GM18498 (cell line): ENCODE results near the gene PCGF3.
"Not testable (repeated sequence)": the region's sequence is repeated elsewhere in the genome, so short reads cannot be mapped to it uniquely, and the experiment has no call there.

Experiments
- ATAC-seq: cut with Tn5 transposase; IDR thresholded peaks from one replicate; pipeline ENCODE4 v1.9.1; 2021; ENCODE audit warnings: mild to moderate bottlenecking, moderate library complexity; ENCODE audit not compliant: unreplicated experiment

The PCGF3 gene

DNA sequence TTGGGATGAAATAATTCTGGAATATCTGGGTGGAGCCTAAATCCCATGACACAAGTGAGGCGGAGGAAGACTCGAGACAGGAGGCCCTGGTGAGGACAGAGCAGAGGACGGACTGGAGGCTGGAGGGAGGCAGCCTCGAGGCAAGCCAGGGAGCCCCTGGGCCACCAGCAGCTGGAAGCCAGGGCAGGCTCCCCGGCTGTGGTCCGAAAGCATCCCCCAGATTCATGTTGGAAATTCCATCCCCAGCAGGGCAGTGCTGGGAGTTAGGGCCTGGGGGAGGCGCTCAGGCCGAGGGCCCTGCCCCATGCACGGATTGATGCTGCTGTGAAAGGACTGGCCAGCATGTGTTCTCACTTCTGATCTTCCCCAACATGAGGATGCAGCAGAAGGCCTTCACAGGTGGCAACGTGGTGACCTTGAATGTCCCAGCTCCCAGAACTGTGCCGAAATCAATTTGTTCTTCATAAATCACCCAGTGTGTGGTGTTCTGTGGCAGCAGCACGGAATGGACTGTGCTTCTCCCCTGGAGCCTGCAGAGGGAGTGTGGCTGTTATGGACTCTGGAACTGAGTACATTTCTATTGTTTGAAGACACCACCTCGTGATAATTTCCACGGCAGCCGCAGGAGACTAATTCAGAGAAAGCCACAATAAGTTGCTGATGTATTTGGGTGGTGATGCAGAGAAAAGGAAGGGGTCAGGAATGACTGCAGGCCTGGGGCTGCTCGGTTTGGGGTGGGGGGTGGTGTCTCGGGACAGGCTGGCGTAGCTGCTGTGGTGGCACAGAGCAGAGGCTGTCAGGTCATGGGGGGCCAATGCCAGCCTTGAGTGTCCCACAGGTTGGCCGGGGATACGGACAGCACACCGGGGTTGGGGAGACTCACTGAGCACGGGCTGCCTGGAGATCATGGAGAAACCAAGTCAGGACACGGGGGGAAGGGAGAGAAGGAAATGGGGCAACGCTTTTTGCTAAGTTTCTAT, 56.9 kb downstream of the PCGF3 start:
- ATAC-seq, result no peak

DNA sequence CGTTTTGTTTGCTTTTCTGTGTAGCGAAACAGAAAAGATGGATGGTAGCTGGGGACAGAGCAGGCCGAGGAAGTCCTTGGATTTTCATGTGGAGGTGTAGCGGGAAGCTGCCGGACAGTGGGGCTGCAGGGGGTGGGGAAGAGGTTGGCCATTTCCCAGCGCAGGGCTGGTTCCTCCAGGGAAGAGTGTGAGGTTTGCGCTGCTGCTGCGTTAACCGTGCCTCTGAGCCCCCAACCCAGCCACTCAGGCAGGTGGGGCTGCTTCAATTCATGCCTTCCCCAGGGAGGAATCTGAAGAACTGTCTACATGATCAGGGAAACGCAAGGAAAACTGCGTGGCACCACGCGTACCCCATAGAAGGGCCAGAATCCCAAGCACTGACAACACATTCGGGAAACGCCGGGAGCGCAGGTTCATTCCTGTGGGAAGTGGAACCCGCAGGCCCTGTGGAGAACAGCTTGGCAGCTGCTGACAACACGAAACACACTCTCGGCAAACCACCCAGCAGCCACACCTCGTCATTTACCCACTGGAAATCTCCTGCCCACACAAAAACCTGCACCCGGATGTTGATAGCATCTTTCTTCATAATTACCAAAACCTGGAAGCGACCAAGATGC, 57.7 kb downstream of the PCGF3 start:
- no peak for ATAC-seq

DNA sequence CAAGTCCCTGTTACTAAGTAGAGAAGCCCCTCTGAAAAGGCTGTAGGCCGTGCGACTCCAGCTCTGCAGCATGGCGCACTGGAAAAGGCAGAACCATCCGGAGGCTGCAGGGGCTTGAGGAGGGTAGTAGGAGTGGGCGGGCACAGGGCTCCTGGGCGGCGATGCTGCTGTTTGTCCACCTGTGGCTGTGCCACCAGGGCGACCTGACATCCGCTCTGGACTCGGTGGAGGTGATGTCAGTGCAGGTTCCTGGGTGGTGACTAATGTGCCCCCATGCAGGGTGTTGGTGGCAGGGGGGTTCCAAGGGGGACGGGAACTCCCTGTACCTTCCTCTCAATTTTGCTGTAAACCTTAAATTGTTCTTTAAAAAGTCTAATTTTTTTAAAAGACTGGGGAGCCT, 58.3 kb downstream of the PCGF3 start:
- no peak for ATAC-seq

DNA sequence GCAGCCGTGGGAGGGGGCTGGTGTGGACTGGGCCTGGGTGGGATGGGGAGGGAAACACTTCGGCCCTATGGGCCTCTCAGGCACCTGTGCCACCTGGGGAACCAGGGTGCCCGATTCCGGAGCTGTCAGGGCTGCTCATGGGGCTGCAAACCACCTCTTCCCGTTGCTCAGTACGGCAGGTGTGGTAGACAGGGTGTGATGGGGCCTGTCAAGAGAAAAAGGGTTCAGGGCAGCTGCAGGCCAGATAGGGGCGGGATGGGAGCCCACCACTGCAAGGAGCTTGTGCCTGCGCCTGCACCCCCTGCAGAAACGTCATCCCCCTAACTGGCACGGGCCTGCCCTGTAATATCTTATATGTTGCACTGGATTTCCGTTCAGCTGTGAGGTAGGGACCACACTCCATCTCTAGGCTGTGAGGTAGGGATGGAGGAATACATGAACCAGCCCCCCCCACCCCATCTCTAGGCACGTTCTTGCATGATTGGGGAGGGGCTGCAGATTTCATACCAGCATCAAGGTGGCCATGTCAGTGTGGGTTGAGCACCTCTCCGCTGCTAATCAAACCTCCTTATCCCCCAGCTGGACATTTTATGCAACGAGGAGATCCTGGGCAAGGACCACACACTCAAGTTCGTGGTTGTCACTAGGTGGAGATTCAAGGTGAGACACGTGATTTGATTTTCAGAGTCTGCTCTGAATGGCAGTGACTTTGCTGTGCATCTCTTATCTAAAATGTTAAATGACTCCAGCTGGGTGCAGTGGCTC, 59.0 kb downstream of the PCGF3 start:
- ATAC-seq, result no peak

DNA sequence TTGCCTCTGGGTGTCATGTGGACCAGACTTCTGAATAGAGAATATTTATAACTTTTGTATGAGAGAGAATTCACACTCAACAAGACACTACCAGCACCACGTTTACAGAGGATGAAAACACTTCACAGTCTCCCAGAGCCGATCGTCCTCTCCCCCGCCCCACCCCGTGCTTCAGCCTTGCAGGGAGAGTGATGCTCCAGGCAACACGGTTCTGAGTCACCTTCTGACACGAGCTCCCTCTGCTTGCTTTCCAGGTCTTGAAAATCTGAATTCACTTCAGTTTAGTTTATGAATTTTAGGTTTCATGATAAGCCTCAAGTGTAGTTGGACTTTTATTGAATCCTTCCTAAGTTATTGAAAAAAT, 60.5 kb downstream of the PCGF3 start:
- no peak for ATAC-seq

DNA sequence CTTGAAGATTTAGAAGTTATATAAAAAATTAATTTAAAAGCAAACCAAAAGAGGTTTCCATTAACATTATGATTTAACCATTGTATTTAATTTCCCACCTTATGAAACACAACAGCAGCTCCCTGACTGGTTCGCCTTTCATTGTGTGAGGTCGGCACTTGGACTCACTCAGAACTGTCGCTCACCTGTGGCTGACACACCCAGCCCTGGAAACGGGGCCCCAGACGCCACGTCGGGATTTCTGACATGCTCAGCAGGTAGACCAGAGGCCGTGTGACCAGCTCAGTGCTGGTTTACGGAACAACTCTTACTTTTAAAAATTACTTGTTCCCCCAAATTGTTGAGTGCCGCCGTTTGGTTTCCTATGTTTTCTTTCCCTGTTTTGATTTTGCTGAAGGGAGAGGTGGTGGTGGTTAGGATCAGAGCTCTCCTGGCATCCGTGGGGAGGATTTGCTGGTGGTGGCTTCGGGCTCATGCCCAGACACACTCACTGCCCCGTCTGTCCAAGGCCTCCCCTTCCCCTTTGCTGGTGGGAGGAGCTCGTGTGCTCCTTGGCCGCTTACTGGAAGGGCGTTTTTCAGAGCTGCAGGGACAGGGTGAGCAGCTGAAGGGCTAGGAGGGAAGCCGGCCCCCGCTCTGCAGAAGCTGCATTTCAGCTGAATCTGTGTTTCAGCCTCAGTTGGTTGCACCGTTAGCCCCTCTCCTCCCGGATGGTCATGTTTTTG, 61.1 kb downstream of the PCGF3 start:
- no peak for ATAC-seq

DNA sequence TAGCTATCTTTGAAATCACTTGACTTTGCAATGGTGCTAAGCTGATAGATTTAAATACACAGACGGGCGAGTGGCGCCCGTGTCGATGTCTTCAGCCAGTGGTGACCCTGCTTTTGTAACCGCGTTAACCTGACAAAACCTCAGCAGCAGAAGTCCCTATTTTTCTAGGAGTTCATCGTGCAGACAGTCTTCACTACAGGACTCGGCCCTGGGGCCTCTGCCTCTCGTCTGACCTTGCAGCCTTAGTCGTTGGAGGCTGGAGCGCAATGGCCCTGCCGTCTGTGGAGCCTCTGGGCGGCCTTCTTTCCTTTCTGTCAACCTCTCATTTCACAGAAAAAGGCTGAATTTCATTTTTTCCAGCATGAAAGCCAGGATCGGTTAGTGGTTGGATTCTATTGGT, 62.4 kb downstream of the PCGF3 start:
- ATAC-seq, result no peak

DNA sequence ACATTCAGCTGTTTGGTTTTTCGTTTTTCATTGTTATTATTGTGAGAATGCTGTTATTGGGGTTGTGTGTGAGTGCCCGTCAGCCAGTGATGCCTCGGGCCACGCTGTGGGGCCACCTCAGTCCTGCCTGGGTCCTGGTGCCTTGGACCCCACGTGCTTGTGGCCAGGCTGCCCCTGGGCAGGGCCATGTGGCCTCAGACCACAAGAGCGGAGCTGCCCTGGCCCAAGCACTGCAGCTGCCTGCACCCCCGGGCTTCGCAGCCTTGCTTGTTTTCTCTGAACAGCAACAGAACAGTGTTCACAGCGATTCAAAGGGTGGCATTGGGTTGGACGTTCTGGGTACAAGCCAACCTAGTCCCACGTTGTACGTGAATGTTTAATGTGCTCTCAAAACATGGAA, 63.4 kb downstream of the PCGF3 start:
- ATAC-seq, result no peak

DNA sequence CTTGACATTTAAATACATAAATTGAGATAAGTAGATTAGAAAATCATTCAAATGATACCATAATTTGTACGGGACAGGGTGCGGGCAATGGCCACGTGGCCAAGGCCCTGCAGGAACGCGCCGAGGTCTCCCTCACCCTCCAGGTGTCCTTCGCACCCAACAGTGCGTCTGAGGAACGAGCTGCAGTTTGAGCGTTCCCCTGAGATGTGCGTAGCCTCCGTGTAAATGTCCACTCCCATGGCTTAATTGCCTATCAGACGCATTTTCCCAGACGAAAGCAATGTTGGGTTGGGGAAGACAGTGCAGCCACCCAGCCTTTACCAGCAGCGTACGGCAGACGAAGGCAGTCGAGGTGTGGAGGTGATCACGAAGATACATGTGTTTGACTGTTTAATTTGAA, 63.9 kb downstream of the PCGF3 start:
- no peak for ATAC-seq

DNA sequence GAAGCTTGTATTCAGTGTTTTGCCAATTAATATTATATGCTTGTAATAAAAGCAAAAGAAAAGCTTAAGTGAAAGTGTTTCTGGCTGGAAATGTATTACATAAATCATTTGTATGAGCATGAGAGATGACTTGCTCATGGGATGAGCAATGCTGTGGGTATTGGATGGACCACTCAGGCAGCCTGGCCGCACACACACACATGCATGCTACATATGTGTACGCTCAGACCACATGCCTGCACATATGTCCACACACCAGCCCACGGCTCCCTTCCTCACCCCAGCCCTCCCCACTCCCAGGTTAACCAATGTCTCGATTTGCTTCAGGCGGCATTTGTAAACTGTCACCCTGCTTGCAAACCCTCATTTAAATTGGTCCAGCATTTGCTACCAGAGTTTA, 64.4 kb downstream of the PCGF3 start:
- no peak for ATAC-seq

DNA sequence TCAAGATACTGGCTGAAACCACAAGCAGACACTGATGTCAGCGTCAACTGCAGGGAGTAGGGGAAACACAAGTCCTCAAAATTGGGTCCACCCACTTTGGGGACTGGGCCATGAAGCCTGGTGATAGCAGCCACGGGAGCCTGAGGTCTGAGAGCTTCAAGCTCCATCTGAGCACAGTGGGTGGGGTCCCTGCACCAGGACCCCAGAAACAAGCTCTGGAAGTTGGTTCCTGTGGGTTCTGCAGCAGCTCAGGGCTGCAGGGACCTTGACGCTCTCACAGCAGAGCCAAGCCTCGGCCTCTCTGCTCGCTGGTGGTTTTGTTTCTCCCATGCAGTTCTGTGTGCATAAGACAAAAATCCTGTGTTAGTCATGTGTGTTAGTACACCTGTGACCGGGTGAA, 65.8 kb downstream of the PCGF3 start:
- ATAC-seq, result no peak

DNA sequence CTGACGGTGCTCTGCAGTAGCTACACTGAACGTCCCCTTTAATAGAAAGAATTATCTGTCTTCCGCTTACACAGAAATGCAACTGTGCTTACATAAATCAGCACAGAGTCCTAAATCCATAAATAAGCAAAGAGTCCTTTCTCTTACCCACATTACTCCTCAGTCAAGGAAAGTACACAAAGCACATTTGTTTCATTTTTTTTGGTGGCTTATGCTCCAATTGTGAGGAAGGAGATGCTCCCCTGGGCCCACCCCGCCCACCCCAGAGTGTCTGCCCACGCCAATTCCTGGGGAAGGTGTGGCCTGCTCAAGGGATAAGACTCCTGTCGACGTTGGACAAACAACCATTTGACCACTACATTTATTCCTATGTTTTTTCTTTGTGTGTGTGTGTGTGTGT, 66.5 kb downstream of the PCGF3 start:
- ATAC-seq, result no peak

DNA sequence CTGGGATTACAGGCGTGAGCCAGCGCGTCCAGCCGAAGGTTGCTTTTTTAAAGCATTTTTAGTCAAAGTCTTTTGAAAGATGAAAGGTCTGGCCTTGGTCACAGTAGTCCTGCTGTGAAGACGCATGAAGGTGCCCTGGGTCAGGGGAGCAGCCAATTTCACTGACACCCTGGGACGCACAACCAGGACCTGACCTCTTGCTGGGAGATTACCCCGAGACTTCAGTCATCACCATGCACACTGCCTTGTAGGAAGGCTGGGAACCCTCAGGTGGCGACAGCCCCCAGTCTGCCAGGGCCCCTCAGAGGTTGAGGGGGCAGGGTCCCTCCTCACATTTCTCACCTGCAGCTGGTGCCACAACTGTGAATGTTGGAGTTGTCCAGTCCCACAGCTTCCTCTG, 67.1 kb downstream of the PCGF3 start:
- ATAC-seq, result no peak

DNA sequence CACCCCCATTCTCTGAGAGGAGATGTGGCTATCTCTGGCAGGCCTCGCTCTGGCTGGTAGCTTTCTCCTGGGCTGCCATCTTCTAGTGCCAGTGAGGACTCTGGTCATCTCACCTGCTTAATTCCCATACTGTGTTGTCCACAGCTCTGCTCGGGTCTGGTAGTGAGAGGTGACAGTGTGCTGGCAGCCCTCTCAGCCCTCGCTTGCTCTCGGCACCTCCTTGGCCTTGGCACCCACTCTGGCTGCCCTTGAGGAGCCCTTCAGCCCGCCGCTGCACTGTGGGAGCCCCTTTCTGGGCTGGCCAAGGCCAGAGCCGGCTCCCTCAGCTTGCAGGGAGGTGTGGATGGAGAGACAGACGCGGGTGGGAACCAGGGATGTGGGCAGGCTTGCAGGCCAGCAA, 67.6 kb downstream of the PCGF3 start:
- ATAC-seq, result no peak

DNA sequence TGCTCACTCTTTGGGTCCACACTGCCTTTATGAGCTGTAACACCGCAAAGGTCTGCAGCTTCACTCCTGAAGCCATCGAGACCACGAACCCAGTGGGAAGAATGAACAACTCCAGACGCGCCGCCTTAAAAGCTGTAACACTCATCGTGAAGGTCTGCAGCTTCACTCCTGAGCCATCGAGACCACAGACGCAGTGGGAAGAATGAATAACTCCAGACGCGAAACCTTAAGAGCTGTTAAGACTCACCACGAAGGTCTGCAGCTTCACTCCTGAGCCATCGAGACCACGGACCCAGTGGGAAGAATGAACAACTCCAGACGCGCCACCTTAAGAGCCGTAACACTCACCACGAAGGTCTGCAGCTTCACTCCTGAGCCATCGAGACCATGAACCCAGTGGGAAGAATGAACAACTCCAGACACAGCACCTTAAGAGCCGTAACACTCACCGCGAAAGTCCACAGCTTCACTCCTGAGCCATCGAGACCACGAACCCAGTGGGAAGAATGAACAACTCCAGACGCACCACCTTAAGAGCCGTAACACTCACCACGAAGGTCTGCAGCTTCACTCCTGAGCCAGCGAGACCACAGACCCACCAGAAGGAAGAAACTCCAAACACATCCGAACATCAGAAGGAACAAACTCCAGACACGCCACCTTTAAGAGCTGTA, 68.9 kb downstream of the PCGF3 start:
- ATAC-seq, result not testable (repeated sequence)

DNA sequence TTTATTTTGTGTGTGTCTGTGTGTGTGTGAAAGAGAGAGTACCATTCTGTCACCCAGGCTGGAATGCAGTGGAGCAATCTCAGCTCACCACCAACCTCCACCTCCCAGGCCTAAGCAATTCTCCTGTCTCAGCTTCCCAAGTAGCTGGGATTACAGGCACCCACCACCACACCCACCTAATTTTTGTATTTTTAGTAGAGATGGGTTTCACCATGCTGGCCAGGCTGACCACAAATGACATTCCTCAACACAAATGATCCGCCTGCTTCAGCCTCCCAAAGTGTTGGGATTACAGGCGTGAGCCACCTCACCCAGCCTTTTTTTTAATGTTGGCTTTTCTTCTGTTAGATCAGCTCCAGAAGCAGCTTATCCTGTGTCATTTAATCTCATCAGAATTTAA, 69.9 kb downstream of the PCGF3 start:
- ATAC-seq, result not testable (repeated sequence)

DNA sequence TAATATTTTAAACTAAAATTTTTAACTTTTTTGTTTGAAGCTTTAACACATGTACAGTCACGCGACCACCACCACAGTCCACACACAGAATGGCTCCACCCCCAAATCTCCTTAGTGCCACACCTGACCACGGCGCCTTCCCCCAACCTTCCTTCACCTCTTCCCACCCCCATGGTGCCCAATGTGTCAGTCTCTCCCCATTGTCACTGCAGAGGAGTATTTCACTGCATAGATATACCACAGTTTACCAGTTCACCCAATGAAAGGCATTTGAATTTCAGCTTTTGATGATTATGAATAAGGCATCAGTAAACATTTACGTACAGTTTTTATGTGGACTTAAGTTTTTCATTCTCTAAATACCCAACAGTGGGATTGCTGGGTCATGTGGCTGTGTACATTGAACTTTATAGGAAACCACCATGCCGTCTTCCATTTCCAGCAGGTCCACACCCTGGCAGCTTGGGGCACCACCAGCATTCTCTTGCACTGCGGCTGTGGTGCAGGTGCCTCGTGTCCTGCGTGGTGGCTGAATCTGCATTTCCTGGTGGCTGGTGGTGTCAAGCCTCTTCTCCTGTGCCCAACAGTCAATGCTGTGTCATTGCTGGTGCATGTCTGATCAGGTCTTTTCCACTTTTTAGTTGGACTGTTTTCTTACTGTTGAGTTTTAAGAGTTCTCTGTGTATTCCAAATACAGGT, 71.3 kb downstream of the PCGF3 start:
- no peak for ATAC-seq

DNA sequence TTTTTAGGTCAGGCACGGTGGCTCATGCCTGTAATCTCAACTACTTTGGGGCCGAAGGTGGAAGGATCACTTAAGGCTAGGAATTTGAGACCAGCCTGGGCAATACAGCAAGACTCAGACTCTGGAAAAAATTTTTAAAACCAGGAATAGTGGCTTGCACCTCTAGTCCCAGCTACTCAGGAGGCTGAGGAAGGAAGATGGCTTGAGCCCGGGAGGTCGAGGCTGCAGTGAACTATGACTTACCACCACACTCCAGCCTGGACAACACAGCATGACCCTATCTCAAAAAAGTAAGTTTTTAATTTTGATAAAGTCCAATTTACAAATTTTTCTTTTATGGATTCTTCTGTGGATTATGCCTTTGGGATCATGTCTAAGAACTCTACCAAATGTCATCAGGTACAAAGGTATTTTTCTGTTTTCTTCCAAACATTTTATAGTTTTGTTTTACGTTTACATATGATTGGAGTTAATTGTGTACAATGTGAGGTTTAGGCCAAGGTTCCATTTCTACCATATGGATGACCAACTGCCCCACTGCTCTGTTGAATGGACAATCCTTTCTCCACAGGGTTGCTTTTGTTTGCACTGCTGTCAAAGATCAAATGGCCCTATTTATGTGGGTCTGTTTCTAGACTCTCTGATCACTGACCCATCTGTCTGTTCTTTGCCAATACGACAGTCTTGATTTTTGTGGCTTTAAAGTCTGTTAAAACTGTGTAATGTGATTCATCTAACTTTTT, 72.1 kb downstream of the PCGF3 start:
- ATAC-seq, result no peak

DNA sequence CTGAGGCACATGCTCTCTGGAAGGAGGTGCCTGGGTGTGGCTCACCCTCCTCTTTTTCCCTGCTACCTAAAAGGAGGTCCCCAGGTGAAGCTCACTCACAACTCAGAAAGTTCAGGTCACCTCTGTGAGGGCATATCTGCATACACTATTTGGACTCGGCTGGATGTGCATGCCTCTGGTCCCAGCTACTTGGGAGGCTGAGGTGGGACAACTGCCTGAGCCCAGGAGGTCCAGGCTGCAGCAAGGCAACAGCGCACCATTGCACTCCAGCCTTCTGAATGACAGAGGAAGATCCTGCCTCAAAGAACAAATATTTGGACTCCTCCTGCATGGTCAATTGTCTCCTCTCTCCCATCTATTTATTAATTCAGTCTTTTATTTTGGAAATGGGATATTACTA, 73.9 kb downstream of the PCGF3 start:
- no peak for ATAC-seq
